HepG2 (cell line): ENCODE data around the gene CCNQ. TPM values are rescaled to one million over a fixed set of nuclear protein-coding genes. Genes with fewer than 3 reads are reported as not detected.
A peak's percentile ranks its signal among the peaks of the same experiment; 100 is the strongest.

Experiments used
- ATAC-seq: fragments of 200-7000 bp; cut with Tn5 transposase; 3 replicates; pipeline ENCODE4 v1.9.1; 2020; ENCODE audit warnings: mild to moderate bottlenecking, moderate library complexity
- BruUV-seq: library from RNA; stranded (reverse); fragments of 400-500 nt; replicated peaks from 2 replicates; lab custom pipeline; 2021; lab: Mats Ljungman, UMichigan
- CTCF ChIA-PET: fragments of 300-600 bp; formaldehyde crosslinking; extraction: SDS; loops from one replicate; lab custom pipeline; 2021; ENCODE audit warnings: low total read pairs, inconsistent platforms, low intra/inter-chr PET ratio; lab: Yijun Ruan, JAX
- POLR2A ChIA-PET: fragments of 350-600 bp; sonication (Branson Sonifier 250); formaldehyde crosslinking; loops from one replicate; lab custom pipeline; 2020; ENCODE audit warnings: antibody characterized with exemption, inconsistent platforms; lab: Yijun Ruan, JAX
- DNase-seq: peaks from one replicate; pipeline ENCODE4 v3.0.0-alpha.2; 2015; ENCODE audit warnings: low spot score
- FAIRE-seq: peaks from 3 replicates; lab custom pipeline; 2011; peaks lifted over from hg19 to GRCh38; lab: Jason Lieb, UNC
- H2AFZ ChIP-seq: one replicate; pipeline ENCODE4 v1.6.1; 2011; ENCODE audit warnings: low read length, inconsistent platforms
- H3K27ac ChIP-seq: fragments of 300-600 bp; 3 replicates; pipeline ENCODE4 v1.8.0; 2011; ENCODE audit warnings: mixed run types, mild to moderate bottlenecking, mixed read lengths, low read length, inconsistent platforms; ENCODE audit not compliant: insufficient read depth; ENCODE audit errors: extremely low read length
- H3K27me3 ChIP-seq, 2 experiments: fragments of 200-600 bp in 1 of 2; 2 replicates in 1 of 2; 3 replicates in 1 of 2; pipeline versions ENCODE4 v1.6.0 to v1.8.0; 2011; ENCODE audit warnings: low read length in 2 of 2, mild to moderate bottlenecking in 2 of 2, moderate library complexity in 2 of 2, inconsistent platforms in 1 of 2; ENCODE audit not compliant: insufficient read depth in 2 of 2, control insufficient read depth in 1 of 2
- H3K36me3 ChIP-seq, 2 experiments: fragments of 200-600 bp in 1 of 2; replicated peaks in 1 of 2; 2 replicates in 1 of 2; 3 replicates in 1 of 2; pipeline versions ENCODE4 v1.5.1 to v1.8.0; 2011; ENCODE audit warnings: low read length in 2 of 2, inconsistent platforms in 1 of 2; ENCODE audit not compliant: insufficient read depth in 2 of 2, control insufficient read depth in 1 of 2
- H3K4me1 ChIP-seq: 2 replicates; pipeline ENCODE4 v1.5.1; 2012; ENCODE audit warnings: low read length, inconsistent platforms; ENCODE audit not compliant: insufficient read depth
- H3K4me2 ChIP-seq: 2 replicates; pipeline ENCODE4 v1.6.0; 2011; ENCODE audit warnings: low read depth, low read length, inconsistent platforms
- H3K4me3 ChIP-seq, 3 experiments: fragments of 200-600 bp in 1 of 3; sonication (generic), shearing (Covaris generic) in 1 of 3; replicated peaks in 1 of 3; 2 replicates each; pipeline ENCODE4 v1.5.1; 2011 to 2016; ENCODE audit warnings: low read length in 3 of 3, inconsistent platforms in 2 of 3, low read depth in 2 of 3, mild to moderate bottlenecking in 2 of 3, control low read depth in 1 of 3, mixed read lengths in 1 of 3; ENCODE audit not compliant: insufficient read depth in 1 of 3
- H3K79me2 ChIP-seq: one replicate; pipeline ENCODE4 v1.6.1; 2011; ENCODE audit warnings: low read length, inconsistent platforms; ENCODE audit not compliant: insufficient read depth
- H3K9ac ChIP-seq: 2 replicates; pipeline ENCODE4 v1.6.0; 2011; ENCODE audit warnings: mild to moderate bottlenecking, low read depth, low read length, inconsistent platforms; ENCODE audit not compliant: insufficient read depth
- H3K9me3 ChIP-seq: 2 replicates; pipeline ENCODE4 v1.5.1; 2012; ENCODE audit warnings: mild to moderate bottlenecking, low read length
- H4K20me1 ChIP-seq: 2 replicates; pipeline ENCODE4 v1.6.0; 2011; ENCODE audit warnings: inconsistent platforms, mild to moderate bottlenecking, low read length, moderate library complexity; ENCODE audit not compliant: insufficient read depth
- CC2D1A ChIP-seq: sonication (generic); formaldehyde crosslinking; IDR thresholded peaks from 2 replicates; pipeline ENCODE4 v1.8.1; 2023; ENCODE audit warnings: mild to moderate bottlenecking, missing genetic modification reagents
- DPF2 ChIP-seq: sonication (generic); formaldehyde crosslinking; IDR thresholded peaks from 2 replicates; pipeline ENCODE4 v1.4.0; 2020; ENCODE audit warnings: mild to moderate bottlenecking, low read depth, missing genetic modification reagents, borderline replicate concordance
- MEF2D ChIP-seq: sonication (generic); formaldehyde crosslinking; IDR thresholded peaks from 2 replicates; pipeline ENCODE4 v1.5.1; 2020; ENCODE audit warnings: mild to moderate bottlenecking, missing genetic modification reagents
- TBX2 ChIP-seq: sonication (generic); formaldehyde crosslinking; IDR thresholded peaks from 2 replicates; pipeline ENCODE4 v1.5.0; 2020; ENCODE audit warnings: missing genetic modification reagents, mild to moderate bottlenecking, borderline replicate concordance
- ZBTB20 ChIP-seq: sonication (generic); formaldehyde crosslinking; IDR thresholded peaks from 2 replicates; pipeline ENCODE4 v1.8.1; 2023; ENCODE audit warnings: missing genetic modification reagents, low read depth, mild to moderate bottlenecking, borderline replicate concordance
- ZMYM3 ChIP-seq: sonication (generic); formaldehyde crosslinking; IDR thresholded peaks from 2 replicates; pipeline ENCODE4 v1.5.1; 2020; ENCODE audit warnings: mild to moderate bottlenecking, missing genetic modification reagents
- ZNF382 ChIP-seq: sonication (generic); formaldehyde crosslinking; IDR thresholded peaks from 2 replicates; pipeline ENCODE4 v1.5.0; 2020; ENCODE audit warnings: missing genetic modification reagents, mild to moderate bottlenecking, borderline replicate concordance
- ZNF569 ChIP-seq: sonication (generic); formaldehyde crosslinking; IDR thresholded peaks from 2 replicates; pipeline ENCODE4 v1.5.0; 2020; ENCODE audit warnings: mild to moderate bottlenecking, missing genetic modification reagents, moderate library complexity, borderline replicate concordance
- ZNF605 ChIP-seq: sonication (generic); formaldehyde crosslinking; IDR thresholded peaks from 2 replicates; pipeline ENCODE4 v1.8.0; 2022; ENCODE audit warnings: mild to moderate bottlenecking, missing genetic modification reagents
- ZNF83 ChIP-seq: sonication (generic); formaldehyde crosslinking; IDR thresholded peaks from 2 replicates; pipeline ENCODE4 v1.4.0; 2020; ENCODE audit warnings: missing genetic modification reagents, mild to moderate bottlenecking, borderline replicate concordance
- WGBS: methylation state at CpG from one replicate; pipeline ENCODE4 v1.1.6; 2017; ENCODE audit warnings: low lambda C conversion rate; 5-methylcytosine and 5-hydroxymethylcytosine counted together
- in situ Hi-C: cut with HindIII; loops from 2 replicates; pipeline ENCODE4 v1.10.0; 2017; ENCODE audit warnings: low pct_unique_long_range_greater_than_20kb; ENCODE audit not compliant: extremely low pct_ligation_motif_present
- intact Hi-C: fragments of 100-400 bp; cut with micrococcal nuclease; formaldehyde crosslinking; loops from one replicate; pipeline ENCODE4 v1.10.0; 2022; ENCODE audit not compliant: unreplicated experiment
- polyA plus RNA-seq, 8 experiments: library from polyadenylated mRNA; depleted of rRNA in 3 of 8; stranded (reverse) in 7 of 8; unstranded in 1 of 8; fragments of >200 nt; fragmentation: Illumina TruSeq in 4 of 8; extraction: Trizol in 4 of 8; gene quantifications; 2 replicates each; pipeline versions ENCODE4 v1.2.1 to v1.2.3, GENCODE V29; 2011 to 2016; ENCODE audit warnings: low read depth in 4 of 8, missing spikeins in 1 of 8, mixed read lengths in 1 of 8; ENCODE audit not compliant: insufficient read depth in 1 of 8
- total RNA-seq, 5 experiments: library from RNA; depleted of rRNA; stranded (reverse); fragments of >200 nt; fragmentation: Illumina TruSeq; extraction: Trizol; gene quantifications; 2 replicates each; pipeline ENCODE4 v1.2.3, GENCODE V29; 2016; ENCODE audit warnings: low read depth in 1 of 5

Gene CCNQ
- total and polyA plus RNA-seq, 2 of the 13 experiments (the other 11 are each of a cell fraction or from before 2014, with no cell fraction given) = 15.0 to 25.5 TPM

- H4K20me1 ChIP-seq = no peaks in the 10 kb centered on the region
- H3K4me2 ChIP-seq = peak overlapping the region; percentile 46; the same call in 1 of the 2 replicates
- intact Hi-C loops = no loop called here
- ChIA-PET POLR2A (interaction anchor here (1.6 to 15.1 kb wide), 4 partner anchors 9 to 39 kb away, joined by 4 to 596 read pairs (median 113); partner anchors contain the start of gene DUSP9), CTCF (interaction anchor here (3.1 kb wide), 1 partner anchor 29 kb away, joined by 21 read pairs; no protein-coding TSS in a partner anchor)
- H3K36me3 ChIP-seq = no peaks in the 10 kb centered on the region
- no peak overlapping the region for H2AFZ ChIP-seq
- no peak overlapping the region for H3K4me3 ChIP-seq
- H3K27me3 ChIP-seq = no peaks in the 10 kb centered on the region
- H3K9me3 ChIP-seq = no peaks in the 10 kb centered on the region
- WGBS = 36% methylated on average over 5 of the region's 20 CpGs
- H3K4me1 ChIP-seq = peaks cover 78% of the 10 kb centered on the region
- ATAC-seq (no peak), FAIRE-seq (no peak), DNase-seq (no peak)
- H3K9ac ChIP-seq = no peak overlapping the region
- BruUV-seq = no TSS peak
- TF ChIP-seq MEF2D (CRISPR knock-in tag) (no peak), ZNF83 (CRISPR knock-in tag) (no peak), ZNF605 (CRISPR knock-in tag) (no peak), ZMYM3 (CRISPR knock-in tag) (no peak), ZNF382 (CRISPR knock-in tag) (no peak), ZBTB20 (CRISPR knock-in tag) (no peak), DPF2 (CRISPR knock-in tag) (no peak), TBX2 (CRISPR knock-in tag) (no peak), ZNF569 (CRISPR knock-in tag) (no peak), CC2D1A (CRISPR knock-in tag) (no peak)
- no peak overlapping the region for H3K27ac ChIP-seq
- peaks cover 10% of the 10 kb centered on the region for H3K79me2 ChIP-seq
- in situ Hi-C loops = no loop called here
Observed at GRCh38 chrX:153638436-153639176, 39.7 kb upstream of the CCNQ start.
